ENCODE measurements around the gene ZCCHC14.

ZCCHC14 gene

DNA sequence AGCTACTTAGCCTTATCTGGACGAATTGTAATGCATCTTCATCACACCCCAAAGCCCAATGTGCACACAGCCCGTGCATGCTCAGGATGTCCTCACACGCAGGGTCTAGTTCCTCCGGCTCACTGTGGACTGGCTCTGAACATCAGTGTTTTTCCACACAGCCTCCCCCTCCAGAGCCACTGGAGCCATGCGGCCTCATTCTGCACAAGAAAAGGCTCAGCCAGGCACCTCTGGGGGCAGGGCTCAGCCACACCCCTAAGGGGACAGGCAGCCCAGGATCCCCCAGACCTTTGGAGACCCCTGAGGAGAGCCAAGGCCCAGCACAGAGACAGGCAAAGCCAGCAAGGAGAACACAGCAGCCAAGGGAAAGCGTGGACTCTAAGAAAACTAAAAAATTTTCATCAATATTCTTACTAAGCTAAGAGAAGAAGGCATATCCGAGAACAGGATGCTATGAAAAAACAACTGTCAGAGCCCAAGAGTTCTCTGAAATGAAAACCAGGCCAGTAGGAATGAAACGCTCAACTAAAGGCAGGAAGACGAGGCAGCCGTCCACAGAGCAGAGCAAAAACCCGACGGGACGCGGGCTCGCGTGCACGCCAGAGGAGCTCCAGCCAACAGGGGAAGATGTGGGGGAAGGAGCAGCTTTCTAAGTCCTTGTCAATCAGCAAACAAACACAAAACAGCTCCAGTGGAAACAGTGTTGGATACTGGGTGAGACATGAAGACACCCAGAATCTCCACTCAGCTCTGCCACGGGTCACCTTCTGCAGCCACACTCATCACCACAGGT lies 66.2 kb downstream of the ZCCHC14 start:
- peak; percentile 10 for DNase-seq (ENCODE audit: low spot score)

DNA sequence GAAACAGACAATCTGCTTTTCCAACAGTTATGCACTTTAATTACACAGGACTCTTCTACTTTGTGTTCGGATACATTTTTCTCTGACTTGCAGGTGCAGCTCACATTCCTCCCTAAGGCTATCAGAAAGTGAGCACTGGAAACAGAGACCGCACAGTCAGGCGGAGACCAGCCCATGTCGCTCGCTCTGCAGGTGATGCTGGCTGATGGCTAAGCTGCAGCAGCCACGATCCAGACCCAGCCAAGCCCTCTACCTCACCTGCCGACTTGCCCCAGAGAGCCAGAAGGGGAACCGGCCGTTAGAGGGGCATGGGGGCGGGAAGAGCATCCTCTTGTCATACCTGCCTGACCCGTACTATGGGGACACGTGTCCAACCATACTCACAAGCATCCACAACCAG lies 66.9 kb downstream of the ZCCHC14 start:
- DNase-seq (ENCODE audit: low spot score): peak; percentile 7

DNA sequence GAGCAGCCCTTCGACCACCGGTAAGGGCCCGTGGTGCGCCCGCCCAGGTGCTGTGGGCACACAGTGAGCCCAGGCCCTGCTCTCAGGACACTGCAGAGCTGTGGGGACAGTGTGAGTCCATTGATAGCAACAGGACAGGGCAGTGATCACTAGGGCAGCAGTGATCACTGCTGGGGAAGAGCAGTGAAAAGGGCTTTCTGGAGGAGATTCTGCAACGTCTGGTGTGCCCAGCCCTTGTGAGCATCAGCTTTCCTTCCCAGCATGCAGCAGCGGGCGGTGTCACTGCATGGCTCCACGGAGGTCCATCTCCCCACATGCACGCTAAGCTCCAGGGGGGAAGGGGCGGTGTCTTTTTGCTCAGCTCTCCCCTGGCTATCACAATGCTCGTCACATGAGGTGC lies 68.6 kb downstream of the ZCCHC14 start:
- peak; percentile 14 for DNase-seq (ENCODE audit: low spot score)

DNA sequence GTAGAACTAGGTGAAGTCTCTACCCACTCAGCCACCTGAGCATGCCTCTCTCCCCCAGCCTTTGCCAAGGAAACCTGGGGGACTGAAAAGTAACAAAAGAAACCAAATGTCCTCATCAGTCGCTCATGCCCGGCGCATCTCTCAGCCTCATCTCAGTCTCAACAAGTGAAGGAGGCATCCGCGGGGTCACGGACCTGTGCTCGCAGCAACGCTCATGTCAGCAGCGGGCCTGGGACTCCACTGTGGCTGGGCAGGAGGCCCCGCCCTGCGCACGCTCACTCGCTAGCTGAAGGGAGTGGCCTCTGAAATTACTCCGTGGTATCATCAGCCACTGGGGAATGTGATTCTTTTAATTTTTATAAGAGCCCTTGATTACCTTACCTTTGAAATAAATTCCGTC lies 69.4 kb downstream of the ZCCHC14 start:
- peak; percentile 15 for DNase-seq (ENCODE audit: low spot score)

DNA sequence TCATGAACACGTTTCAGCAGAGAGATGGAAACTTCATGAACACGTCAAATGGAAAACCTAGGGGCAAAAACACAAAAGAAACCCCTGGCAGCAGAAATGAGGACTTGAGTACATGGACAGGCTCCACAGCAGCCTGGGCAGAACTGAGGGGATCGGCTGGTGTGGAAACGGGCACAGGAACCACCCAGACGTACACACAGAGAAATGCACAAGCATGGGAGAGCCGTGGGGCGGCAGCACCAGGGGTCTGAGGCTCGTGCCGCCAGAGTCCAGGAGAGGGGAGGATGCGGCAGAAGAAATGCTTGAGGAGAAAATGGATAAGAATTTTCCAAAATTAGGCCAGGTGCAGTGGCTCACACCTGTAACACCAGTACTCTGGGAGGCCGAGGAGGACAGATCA lies 70.7 kb downstream of the ZCCHC14 start:
- DNase-seq (ENCODE audit: low spot score): no peak

DNA sequence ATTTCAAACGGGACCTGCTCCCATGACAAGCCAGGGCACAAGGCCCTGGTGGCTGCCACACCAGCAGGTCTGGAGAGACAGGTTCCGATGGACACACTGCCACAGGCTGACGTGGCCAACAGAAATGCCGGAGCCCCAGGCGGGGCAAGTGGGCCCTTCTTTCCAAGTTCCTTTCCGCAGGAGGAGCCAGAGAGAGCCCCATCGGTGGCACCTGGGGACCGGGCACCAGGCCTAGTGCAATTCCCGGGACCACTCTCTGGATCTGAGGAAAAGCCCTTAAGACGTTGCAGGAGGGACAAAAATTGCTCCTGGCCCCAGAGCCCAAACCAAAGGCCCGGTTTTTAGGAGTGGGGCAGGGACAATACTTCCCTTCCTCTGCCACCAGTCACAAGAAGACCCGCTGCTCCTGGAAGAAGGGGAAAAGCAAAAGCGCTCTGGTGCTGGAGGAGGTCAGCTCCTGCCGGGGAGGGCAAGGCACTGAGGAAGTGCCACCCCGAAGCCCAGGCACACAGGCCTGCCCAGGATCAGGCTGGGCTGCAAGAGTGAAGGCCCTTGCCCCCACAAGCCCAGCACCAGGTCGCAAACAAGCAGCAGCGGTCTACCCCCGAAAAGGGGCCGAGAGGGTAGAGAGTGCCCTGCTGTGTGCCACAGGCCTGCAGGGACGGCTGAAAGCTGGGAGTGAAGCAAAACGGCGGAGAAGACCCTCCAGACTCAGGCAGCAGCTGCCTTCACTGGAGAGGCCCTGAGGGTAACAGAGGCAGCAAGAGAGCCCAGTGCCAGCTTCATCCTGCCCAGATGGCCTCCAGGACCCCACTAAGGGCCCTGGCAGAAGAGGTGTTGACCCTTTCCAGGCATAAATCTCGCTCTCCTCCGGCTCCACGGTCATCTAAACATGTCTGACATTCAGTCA lies 71.6 kb downstream of the ZCCHC14 start:
- peak; percentile 9 for DNase-seq (ENCODE audit: low spot score)

DNA sequence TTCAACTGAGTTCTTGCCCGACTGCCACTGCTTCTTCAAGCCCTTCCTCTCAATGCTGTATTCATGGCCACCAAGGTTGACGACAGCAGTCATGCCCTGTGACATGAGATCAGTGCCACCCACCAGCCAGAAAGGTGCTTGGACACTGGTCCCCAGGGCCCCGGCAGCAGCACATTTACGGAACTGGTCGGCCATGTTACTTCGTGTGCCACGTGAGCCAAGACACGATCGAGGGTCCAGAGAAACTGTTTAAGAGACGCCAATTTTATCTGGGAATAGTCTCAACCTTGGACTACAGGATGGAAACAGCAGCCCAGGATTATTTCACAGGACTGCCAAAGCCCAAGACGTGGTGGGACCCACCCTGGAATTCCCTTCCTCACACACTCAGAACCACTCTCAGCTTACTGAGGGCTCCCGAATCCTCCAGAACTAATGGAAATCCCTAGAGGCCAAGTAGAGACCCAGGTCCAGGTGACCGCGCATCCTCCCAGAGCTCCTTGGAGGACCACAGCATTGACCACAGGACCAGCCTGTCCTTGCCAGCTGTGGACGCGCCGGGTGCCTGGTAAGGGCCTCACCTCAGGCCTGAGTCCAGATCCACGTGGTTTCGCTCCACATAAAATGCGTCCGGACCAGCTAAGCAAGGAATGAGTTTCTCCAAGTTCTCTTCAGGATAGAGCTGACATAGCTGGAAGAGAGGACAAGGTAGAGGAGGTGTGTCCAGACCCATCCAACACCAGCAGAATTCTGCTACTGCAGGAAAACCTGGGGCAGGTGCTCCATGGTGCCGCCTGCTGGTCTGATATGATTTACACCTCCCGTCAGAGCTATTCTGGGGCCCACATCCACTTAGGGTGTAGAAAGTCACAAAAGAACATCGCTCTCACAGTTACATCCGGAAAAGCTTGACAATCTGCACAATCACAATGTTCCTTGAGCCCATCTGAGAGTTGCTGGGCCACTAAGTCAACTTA lies 72.5 kb downstream of the ZCCHC14 start:
- DNase-seq (ENCODE audit: low spot score): peak; percentile 26

DNA sequence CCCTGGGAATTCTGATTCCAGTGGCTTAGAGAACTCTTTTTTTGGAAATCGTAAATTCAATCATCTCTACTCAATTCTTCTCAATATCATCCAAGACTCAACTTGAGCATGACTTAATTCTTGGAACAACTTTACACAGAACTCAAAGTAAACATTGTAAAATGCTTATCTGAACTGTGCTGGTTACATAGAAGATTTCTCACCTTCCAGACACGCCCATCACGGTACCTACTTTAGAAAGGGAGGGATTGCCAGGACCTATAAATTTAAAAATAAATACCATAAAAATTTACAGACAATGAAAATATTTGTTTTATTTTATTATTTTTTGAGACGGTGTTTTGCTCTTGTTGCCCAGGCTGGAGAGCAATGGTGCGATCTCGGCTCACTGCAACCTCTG lies 74.2 kb downstream of the ZCCHC14 start:
- DNase-seq (ENCODE audit: low spot score): no peak

DNA sequence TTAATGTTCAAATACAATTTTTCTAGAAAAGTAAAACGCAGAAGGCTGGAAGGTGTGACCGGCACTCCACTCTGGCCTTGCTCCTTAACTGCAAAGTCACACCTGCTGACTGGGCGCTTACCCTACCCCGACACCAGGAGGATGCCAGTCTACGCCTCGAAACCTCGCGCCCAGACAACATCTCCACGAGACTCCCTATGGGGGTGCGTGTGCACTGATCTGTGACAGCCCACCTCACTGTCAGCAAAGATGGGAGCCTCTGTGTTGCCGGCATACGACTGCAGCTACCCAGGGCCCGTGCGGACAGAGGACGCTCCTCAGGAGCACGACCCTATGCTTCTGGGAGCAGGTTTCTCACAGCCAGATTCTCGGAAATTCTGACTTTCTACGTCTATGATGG lies 74.6 kb downstream of the ZCCHC14 start:
- DNase-seq (ENCODE audit: low spot score): no peak

DNA sequence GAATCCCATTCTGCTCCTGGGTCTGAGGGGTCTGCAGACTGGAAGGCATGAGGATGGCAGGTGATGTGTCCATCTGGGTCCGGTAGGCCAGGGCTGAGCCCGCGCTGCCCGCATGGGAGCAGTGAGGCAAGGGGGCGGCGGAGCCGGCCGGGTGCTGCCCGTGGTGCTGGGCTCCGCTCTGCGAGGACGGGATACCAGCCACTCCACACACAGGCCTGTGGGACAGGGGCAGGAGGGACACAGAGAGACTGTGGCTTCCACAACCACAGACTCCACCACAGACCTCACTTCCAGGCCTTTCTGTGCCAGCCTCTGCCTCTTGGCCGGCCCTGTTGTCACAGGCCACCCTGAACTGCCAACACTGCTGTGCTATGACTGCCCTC lies 75.3 kb downstream of the ZCCHC14 start:
- DNase-seq (ENCODE audit: low spot score): no peak

DNA sequence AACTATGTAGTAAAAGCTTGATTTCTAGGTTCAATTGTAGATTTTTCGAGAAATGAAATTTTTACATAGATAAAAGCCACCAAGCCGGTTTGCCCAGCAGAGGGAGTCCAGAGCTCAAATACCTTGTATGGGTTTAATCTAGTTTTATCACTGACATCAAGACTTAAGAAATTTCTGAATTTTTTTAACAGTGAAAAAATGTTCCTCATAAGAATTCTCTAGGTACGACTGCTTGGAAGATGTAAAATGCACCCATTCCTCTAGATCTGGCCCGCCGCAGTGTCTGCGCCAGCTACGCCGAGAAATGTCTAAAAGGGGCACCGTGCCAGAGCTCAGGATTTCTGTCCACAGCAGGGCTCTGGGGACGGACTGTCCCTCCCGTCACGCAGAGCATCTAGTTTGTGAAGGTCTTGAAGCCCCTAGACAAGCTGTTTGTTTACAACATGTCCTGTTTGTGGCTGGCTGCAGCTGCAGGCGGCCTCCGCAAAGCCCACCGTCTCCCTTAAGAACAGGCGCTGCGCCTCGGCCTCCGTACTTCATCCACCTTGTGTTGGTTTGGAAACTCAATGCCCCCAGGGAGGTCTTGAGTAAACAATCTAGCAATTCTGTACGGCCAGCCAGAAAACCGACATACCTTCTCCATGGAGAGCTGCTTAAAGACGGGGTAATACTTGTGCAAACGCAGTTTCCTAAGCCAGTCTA lies 75.8 kb downstream of the ZCCHC14 start:
- no peak for DNase-seq (ENCODE audit: low spot score)

DNA sequence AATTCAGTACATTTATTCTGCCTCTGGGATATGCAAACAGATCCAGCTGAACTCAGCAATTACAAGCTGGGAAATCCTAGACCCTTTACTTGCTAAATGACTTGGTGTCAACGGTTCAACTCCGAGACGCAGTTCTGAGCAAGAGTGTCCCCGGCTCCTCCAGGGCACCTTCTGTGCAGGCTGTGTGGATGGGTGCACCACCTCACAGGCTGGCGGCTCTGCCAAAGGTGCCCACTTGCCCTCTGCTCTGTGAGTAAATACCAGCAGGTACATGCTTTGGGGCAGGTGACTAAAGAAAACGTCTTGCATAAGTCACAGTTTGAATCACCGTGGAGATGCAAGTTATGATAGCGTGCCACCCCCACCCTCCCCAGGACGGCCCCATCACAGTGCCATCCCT lies 77.4 kb downstream of the ZCCHC14 start:
- DNase-seq (ENCODE audit: low spot score): no peak

DNA sequence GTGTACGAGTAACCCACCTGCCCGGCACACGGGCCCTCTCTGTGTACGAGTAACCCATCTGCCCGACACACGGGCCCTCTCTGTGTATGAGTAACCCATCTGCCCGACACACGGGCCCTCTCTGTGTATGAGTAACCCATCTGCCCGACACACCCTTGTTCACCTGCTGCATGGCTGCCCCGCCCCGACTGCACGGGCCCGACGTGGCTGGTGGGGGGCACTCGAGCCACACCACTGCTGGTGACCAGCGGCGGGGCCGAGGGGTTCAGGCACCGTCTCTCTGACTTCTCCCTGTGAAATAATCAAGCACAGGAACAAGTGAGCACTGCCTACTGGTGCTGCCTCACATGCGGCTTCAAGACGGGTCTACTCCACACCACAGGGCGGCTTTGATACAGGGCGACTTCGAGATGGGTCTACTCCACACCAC lies 78.6 kb downstream of the ZCCHC14 start:
- DNase-seq (ENCODE audit: low spot score): no peak

DNA sequence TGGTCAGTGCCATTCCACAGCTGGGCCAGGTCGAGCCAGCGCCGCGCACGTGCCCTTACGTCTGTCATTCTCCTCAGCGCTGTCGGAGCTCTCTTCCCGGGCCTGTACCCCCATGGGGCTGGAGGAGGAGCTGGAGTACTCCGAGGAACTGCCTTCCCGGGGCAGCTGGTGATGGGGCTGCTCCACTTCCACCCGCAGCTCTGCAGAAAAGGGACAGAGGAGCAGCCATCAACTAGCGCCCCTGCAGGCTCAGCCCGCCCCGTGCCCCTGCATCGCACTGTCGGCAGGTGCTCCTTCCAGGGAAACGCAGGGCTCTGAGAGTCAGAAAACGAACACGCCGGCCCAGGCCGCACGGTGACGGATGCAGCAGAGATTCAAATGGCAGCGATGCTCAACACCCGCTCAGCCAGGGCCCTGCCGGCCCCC lies 79.8 kb downstream of the ZCCHC14 start:
- DNase-seq (ENCODE audit: low spot score): no peak

DNA sequence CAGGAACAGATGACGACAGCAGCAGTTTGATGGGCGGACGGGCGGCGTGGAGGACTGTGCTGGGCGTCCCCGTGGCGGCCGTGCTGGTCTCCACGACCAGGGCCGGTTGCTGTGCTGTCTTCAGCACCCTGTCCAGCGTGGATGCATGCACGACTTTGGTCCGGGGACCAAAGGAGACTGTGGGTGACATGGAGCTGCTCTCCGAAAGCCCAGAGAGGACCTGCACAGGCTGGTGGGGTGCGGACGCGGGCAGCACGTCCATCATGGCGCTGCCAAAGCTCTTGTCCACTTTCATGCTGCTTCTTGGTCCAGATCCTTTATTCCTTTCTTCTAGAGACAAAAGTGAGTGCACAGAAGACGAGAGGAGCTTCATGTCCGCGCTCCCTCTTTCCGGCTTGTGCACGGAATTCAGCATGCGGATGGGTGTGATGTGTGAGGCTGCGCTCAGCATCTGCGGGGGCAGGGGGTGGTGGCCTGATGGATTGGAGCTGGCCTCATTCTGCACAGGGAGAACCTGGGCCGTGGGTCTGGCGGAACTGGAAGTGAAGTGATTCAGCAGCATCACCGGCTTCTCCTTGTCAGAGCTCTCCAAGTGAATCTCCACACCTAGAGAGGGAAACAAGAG lies 80.3 kb downstream of the ZCCHC14 start:
- DNase-seq (ENCODE audit: low spot score): no peak

DNA sequence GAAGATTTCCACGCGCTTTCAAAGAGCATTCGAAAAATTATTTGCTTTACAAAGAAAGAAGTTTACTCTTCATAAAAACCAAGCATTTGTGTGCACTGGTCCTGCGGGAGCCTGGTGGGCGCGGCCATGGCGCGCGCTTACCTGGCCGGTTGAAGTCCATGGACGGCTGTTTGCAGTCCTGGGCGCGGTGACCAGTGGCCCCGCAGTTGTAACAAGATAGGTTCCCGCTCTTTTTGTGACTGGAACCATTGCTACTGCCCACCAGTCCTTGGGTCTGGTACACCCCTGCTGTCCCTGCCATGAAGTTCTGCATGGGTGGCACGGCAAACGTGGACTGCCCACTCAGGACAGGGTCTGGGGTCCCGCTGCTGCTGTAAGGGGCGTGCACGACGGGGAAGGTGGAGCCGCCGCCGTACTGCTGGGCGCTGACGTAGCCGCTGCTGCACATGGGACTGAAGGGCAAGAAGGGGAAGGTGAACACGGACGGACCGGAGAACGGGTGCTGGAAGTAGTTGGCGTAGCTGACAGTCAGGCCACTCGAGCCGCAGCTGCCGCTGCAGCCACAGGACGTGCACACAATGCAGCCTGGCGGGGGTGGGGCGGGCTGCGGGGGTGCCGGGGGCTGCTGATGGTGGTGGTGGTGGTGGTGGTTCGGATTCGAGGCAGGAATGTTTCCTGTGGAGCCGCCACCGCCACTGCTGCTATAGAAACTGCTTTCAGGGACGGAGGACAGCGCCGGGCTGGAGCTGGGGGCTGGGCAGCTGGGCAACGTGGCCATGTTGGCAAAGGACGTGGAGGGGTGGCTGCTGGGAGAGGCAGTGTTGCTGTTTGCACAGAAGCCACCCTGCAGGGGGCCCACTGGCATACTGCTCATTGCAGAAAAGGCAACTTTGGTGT lies 81.2 kb downstream of the ZCCHC14 start:
- no peak for DNase-seq (ENCODE audit: low spot score)

DNA sequence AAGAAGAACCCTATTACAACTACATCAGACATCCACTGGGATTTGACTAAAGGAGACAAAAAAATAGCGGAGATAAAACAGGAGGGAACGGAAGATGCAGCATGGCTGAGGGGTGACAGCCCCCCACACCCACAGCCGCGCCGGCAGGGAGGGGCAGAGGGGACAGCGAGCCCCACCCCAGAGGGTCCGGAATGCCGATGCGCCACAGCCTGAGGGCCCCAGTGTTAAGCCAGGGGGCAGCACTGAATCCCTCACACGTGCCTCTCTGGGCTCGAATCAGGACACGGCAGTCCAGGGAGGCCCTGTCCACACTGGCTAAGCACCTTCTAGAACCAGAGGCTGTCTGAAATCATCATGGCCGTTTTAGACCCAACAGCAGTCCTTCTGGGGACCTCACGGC lies 81.9 kb downstream of the ZCCHC14 start:
- DNase-seq (ENCODE audit: low spot score): no peak

DNA sequence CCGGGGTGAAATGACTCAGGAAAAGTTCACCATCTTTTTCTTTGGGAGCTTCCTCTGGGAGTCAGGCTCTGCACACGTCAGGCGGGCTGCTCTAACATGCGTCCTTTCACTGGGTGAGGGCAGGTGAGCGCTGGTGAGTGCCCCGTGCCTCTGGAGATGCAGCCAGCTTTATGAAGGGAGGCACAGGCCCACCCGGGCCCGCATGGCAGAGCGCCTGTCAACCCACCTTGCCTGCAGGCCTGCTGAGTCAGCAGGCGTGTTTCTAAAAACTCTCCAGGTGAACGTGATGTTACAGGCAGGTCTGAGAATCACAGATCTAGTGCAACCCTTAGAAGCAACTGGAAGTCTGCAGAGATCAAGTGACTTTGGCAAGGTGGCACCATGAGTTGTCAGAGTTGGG lies 82.3 kb downstream of the ZCCHC14 start:
- no peak for DNase-seq (ENCODE audit: low spot score)

DNA sequence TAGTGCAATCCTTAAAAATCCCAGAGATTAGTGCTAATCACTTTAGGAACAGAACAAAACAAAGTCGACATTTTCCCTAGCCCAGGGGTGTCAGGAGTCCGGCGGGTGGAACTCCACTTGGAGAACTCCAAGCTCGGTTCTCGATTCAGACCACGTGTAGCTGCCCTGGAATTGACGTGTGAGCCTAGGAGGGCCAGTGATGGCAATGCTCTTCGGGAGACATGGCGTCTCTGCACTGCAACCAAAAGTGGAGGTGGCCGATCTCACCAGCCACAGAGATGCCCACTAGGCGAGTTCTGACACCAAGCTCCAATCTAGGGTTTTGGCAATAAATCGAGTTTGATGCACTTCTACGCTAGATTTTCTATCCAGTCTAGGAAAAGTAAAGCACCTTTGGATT lies 83.0 kb downstream of the ZCCHC14 start:
- no peak for DNase-seq (ENCODE audit: low spot score)

DNA sequence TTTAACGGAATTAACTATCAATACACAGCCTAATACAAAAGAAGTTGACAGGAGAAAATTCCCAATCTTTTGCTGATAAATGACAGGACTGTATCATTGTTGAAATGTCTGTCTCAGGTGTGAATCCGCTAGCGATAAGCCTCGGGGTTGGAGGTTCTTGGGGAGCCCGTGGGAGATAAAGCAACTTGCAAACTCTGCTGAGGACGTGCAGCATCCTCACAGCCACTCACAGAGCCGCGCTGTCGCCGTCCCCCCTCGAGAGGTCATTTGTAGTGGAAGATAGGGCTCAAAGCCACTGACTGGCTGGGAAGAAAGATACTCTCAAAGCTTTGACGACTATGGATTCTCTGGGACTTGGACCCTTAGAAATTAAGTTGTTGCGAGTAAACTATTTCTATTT lies 83.7 kb downstream of the ZCCHC14 start:
- no peak for DNase-seq (ENCODE audit: low spot score)

All from D341Med (cell line).